K562 (cell line): Measurements from ENCODE around the gene ZNF586.
"Not testable (repeated sequence)": the region's sequence is repeated elsewhere in the genome, so short reads cannot be mapped to it uniquely, and the experiment has no call there.

Experiments
- CHD2 ChIP-seq: IDR thresholded peaks from 2 replicates; pipeline ENCODE4 v1.6.1; 2011; ENCODE audit warnings: low read depth, low read length
- SNRNP70 ChIP-seq: fragments of 200-400 bp; formaldehyde crosslinking; optimal IDR thresholded peaks from 2 replicates; pipeline ENCODE3; 2017; ENCODE audit warnings: low read depth, low read length

GRCh38 chr19:57738320-57738719, 31.2 kb upstream of the ZNF586 start:
- TF ChIP-seq CHD2, SNRNP70: not testable (repeated sequence)
